ENCODE data around the gene NUTM2A. TPM values are rescaled to one million over a fixed set of nuclear protein-coding genes. Genes with fewer than 3 reads are reported as not detected.

Gene NUTM2A
- total and polyA plus RNA-seq, 10 of the 15 experiments (the other 5 are each of a cell fraction or from before 2014, with no cell fraction given), result 0.03 to 0.38 (median 0.13) TPM; not detected in 5

Other genes starting within 250 kb of the NUTM2A start
- not detected in 2 replicates for gene FAM25A, start 205.2 kb upstream of the NUTM2A start, total RNA-seq (2014; rRNA removed)
- gene FAM25A, start 205.2 kb upstream of the NUTM2A start, total RNA-seq (2014; rRNA removed; fragmentation: Illumina TruSeq; extraction: Trizol), result not detected in 2 replicates
- gene FAM25A, start 205.2 kb upstream of the NUTM2A start, total RNA-seq (2021), result not detected in 2 replicates
- gene FAM25A, start 205.2 kb upstream of the NUTM2A start, polyA plus RNA-seq (2011; rRNA removed), result not detected in 2 replicates
- not detected in 2 replicates for gene FAM25A, start 205.2 kb upstream of the NUTM2A start, polyA plus RNA-seq (2014; fragmentation: Illumina TruSeq; extraction: Trizol)
- not detected for gene FAM25A, start 205.2 kb upstream of the NUTM2A start, polyA plus RNA-seq (2014; fragmentation: Nextera tagmentation; extraction: Ambion mirVana)
- not detected in 2 replicates for gene FAM25A, start 205.2 kb upstream of the NUTM2A start, polyA plus RNA-seq (2014; rRNA removed)
- gene FAM25A, start 205.2 kb upstream of the NUTM2A start, polyA plus RNA-seq (2016; fragmentation: Nextera tagmentation; extraction: Ambion mirVana), result not detected
- gene GLUD1, start 130.6 kb upstream of the NUTM2A start, total RNA-seq (2014; rRNA removed), result 96.3 and 112 TPM in 2 replicates
- 91.9 and 93.6 TPM in 2 replicates for gene GLUD1, start 130.6 kb upstream of the NUTM2A start, total RNA-seq (2014; rRNA removed; fragmentation: Illumina TruSeq; extraction: Trizol)
- gene GLUD1, start 130.6 kb upstream of the NUTM2A start, total RNA-seq (2021), result 91.5 and 93.9 TPM in 2 replicates
- 109 and 126 TPM in 2 replicates for gene GLUD1, start 130.6 kb upstream of the NUTM2A start, polyA plus RNA-seq (2011; rRNA removed)
- gene GLUD1, start 130.6 kb upstream of the NUTM2A start, polyA plus RNA-seq (2014; fragmentation: Illumina TruSeq; extraction: Trizol), result 90.9 and 107 TPM in 2 replicates
- gene GLUD1, start 130.6 kb upstream of the NUTM2A start, polyA plus RNA-seq (2014; fragmentation: Nextera tagmentation; extraction: Ambion mirVana), result 10 to 100 TPM; 26.1 to 29.5 TPM
- 57.7 and 64.3 TPM in 2 replicates for gene GLUD1, start 130.6 kb upstream of the NUTM2A start, polyA plus RNA-seq (2014; rRNA removed)
- 10 to 100 TPM; 50.1 to 72.0 TPM for gene GLUD1, start 130.6 kb upstream of the NUTM2A start, polyA plus RNA-seq (2016; fragmentation: Nextera tagmentation; extraction: Ambion mirVana)
- 36.8 and 39.5 TPM in 2 replicates for gene SHLD2, start 130.2 kb upstream of the NUTM2A start, total RNA-seq (2014; rRNA removed)
- gene SHLD2, start 130.2 kb upstream of the NUTM2A start, total RNA-seq (2014; rRNA removed; fragmentation: Illumina TruSeq; extraction: Trizol), result 43.1 and 45.3 TPM in 2 replicates
- gene SHLD2, start 130.2 kb upstream of the NUTM2A start, total RNA-seq (2021), result 30.8 and 31.1 TPM in 2 replicates
- gene SHLD2, start 130.2 kb upstream of the NUTM2A start, polyA plus RNA-seq (2011; rRNA removed), result 26.1 and 42.8 TPM in 2 replicates
- 40.3 and 52.6 TPM in 2 replicates for gene SHLD2, start 130.2 kb upstream of the NUTM2A start, polyA plus RNA-seq (2014; fragmentation: Illumina TruSeq; extraction: Trizol)
- gene SHLD2, start 130.2 kb upstream of the NUTM2A start, polyA plus RNA-seq (2014; fragmentation: Nextera tagmentation; extraction: Ambion mirVana), result 10 to 100 TPM; 24.5 to 29.4 TPM
- 26.4 and 29.4 TPM in 2 replicates for gene SHLD2, start 130.2 kb upstream of the NUTM2A start, polyA plus RNA-seq (2014; rRNA removed)
- gene SHLD2, start 130.2 kb upstream of the NUTM2A start, polyA plus RNA-seq (2016; fragmentation: Nextera tagmentation; extraction: Ambion mirVana), result 10 to 100 TPM; 26.8 to 35.0 TPM
- gene NUTM2D, start 132.3 kb downstream of the NUTM2A start, total RNA-seq (2014; rRNA removed), result 1.2 TPM in 2 replicates
- 0.89 and 1.0 TPM in 2 replicates for gene NUTM2D, start 132.3 kb downstream of the NUTM2A start, total RNA-seq (2014; rRNA removed; fragmentation: Illumina TruSeq; extraction: Trizol)
- gene NUTM2D, start 132.3 kb downstream of the NUTM2A start, total RNA-seq (2021), result 1.6 and 1.8 TPM in 2 replicates
- 0.37 and 0.60 TPM in 2 replicates for gene NUTM2D, start 132.3 kb downstream of the NUTM2A start, polyA plus RNA-seq (2011; rRNA removed)
- gene NUTM2D, start 132.3 kb downstream of the NUTM2A start, polyA plus RNA-seq (2014; fragmentation: Illumina TruSeq; extraction: Trizol), result 0.52 and 1.3 TPM in 2 replicates
- gene NUTM2D, start 132.3 kb downstream of the NUTM2A start, polyA plus RNA-seq (2014; fragmentation: Nextera tagmentation; extraction: Ambion mirVana), result not detected
- 1.2 and 1.4 TPM in 2 replicates for gene NUTM2D, start 132.3 kb downstream of the NUTM2A start, polyA plus RNA-seq (2014; rRNA removed)
- under 1 TPM; 0.15 to 0.21 TPM for gene NUTM2D, start 132.3 kb downstream of the NUTM2A start, polyA plus RNA-seq (2016; fragmentation: Nextera tagmentation; extraction: Ambion mirVana)

All from GM12878 (cell line).